ENCODE results near the gene UBXN2A.

The UBXN2A gene

DNA sequence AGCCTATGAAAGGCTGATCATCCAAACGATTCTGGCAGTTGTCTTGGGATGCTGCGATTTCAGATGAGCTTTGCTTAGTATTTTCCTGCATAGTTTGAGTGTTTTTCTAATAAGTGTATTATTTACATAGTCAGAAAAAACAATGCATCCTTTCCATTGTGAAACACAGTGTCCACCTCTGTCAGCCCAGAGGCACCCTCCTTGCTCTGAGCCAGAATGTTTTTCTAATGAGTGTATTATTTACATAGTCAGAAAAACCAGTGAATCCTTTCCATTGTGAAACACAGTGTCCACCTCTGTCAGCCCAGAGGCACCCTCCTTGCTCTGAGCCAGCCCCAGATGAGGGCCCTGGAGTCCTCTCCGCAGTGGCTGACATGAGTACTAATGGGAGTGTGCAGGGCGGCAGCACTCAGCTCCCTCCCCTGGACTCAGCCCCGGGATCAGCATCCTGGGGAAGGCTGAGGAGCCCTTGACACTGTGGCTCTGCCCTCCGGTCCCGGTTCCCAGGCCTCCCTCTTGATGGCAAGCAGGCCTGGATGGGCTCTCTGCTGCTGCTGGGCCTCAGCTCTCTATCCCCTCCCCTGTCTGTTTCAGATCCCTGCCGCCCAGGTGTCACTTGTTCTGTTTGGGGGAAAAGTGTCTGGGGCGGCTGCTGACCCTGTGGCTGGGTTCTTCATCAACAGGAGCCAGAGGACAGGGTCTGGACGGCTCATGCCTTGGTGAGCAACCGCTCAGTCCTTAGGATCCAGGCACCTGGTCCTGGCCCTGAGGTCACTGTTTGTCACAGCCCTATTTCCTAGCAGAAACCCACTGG lies 75.5 kb downstream of the UBXN2A start:
- no peak for DNase-seq

DNA sequence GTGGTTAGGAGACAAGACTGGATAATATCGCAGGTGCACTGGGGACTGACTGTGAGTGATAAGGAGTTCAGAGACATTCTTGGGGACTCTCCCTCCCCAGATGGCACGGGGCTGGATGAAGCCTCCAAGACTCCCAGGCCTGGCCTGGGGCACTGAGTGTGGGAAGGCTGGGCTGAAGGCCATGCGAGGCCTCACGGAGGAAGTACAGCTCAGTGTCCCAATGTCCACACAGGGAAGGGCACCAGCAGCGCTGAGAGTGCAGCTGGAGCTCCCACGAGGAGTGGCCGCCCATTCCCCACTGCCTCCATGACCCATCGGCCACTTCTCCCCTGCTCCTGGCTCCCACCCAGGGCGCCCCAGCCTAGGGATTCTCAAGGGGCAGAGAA lies 76.1 kb downstream of the UBXN2A start:
- no peak for DNase-seq

DNA sequence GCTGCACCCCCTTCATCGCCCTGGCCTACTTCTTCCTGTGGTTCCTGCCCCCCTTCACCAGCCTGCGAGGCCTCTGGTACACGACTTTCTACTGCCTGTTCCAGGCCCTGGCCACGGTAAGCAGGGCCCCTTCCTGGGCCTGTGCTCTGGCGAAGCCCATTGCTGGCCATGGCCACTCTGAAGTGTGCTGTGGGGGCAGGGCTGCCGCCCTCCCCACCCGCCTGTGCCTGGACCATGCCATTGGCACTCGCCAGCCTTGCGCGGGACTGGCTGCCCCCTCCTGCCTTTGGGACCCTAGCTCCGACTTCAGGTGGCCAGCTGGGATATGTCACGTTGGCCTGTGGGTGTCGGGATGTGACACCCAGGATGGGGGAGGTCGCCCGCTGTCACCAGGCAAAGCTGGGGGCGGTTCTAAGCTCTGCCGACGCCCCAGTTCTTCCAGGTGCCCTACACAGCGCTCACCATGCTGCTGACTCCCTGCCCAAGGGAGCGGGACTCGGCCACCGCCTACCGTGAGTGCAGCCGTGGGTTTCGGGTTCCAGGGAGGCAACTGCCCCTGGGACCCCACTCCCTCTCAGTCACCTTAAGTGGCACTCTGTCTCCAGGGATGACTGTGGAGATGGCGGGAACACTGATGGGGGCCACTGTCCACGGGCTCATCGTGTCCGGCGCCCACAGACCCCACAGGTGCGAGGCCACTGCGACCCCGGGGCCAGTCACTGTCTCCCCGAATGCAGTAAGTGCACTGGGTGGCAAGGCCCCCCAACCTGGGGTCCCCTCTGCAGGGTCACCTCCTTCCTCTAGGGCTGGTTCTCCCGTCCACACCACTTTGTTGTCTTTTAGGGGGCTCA lies 76.8 kb downstream of the UBXN2A start:
- DNase-seq = no peak

DNA sequence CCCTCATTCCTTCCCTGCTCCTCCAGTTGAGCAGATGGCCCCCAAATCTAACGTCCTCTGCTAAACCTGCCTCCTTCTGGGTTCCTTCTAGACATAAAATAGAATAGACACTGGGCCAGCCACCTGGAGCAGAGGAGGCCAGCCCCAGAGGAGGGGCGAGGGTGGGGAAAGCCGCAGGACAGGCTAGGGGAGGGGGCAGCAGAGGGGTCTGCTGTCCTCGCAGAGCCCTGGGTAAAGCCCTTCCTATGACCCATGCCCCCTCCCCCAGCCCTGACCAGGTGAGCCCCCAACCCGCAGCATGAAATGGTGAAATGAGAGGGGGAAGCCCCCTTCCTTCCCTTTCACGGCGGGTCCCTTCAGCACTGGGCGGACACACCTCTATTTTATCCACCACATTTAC lies 77.4 kb downstream of the UBXN2A start:
- no peak for DNase-seq

DNA sequence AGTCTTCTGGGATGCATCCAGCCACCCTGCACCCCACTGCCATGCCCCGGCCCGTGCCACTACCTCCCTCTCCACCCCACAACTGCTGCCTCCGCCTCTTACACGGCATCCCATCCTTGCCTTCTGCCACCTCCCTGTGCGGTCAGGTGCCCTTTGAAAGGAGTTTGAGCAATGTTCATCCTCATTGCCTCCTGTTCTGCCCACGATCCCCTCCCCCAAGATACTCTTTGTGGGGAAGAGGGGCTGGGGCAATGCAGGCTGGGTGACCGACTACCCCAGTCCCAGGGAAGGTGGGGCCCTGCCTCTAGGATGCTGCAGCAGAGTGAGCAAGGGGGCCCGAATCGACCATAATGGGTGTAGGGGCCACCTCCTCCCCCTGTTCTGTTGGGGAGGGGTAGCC lies 78.0 kb downstream of the UBXN2A start:
- no peak for DNase-seq

DNA sequence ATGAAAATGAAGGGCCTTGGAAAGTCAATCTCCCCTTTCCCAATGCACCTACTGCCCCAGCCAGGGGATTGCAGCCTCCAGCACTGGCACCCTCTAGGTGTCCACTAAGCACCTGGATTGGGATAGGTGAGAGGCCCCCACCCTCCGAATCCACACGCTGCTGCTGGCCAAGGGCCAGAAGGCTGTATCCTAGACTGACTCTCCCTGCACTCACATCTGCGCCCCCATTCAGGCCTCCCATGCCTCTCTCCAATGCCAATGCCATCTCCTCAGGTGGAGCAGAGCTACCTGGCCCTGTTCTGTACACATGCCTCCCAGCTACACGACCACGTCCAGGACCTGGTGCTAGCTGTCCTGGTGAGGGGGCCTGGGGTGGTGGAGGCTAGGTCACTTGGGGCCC lies 79.5 kb downstream of the UBXN2A start:
- no peak for DNase-seq

DNA sequence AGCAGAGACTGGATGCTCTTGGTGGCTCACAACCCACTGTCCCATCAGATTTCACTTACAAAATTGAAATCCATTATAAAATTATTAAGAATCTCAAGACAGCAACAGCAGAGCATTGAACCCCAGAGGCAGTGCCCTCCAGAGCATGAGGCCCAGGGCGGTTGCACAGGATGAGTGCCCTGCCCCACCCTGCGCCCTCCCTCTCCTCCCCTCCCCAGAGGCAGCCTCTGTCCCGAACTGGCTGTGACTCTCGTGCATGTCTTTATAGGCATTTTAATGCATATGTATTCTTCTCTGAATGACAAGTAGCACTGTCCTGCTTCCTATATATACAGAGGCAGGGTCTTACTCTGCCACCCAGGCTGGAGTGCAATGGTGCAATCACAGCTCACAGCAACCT lies 80.0 kb downstream of the UBXN2A start:
- no peak for DNase-seq

DNA sequence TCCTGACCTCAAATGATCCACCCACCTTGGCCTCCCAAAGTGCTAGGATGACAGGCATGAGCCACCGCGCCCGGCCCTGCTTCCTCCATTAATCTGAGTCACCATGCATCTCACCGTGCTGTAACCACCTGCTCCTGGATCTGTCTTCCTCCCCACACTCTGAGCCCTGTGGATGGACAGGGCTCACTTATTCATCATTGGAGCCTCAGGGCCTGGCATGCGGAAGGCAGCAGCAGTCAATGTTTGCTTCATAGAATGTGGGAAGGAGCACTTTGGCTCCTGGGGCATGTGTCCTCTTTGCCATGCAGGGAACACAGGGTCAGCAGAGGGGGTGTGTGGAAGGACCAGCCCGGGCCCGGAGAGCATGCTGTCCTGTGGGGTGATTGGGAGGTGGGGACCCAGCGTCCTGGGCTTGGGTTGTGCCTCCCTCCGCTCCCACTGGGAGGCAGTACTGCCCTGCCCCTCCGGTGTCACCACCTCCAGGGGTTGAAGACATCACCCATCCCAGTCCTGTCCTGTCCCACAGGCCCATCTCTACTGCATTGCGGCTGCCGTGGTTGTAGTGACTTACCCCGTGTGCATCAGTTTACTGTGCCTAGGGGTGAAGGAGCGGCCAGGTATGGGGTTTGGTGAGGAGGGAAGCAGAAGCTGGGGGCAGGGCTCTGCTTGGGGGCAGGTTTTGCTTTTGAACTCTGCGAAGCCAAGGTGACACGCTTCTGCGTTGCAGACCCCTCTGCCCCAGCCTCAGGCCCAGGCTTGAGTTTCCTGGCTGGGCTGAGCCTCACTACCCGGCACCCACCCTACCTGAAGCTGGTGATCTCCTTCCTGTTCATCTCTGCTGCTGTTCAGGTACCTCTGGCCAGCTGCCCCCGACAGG lies 81.1 kb downstream of the UBXN2A start:
- DNase-seq = peak; percentile 58

DNA sequence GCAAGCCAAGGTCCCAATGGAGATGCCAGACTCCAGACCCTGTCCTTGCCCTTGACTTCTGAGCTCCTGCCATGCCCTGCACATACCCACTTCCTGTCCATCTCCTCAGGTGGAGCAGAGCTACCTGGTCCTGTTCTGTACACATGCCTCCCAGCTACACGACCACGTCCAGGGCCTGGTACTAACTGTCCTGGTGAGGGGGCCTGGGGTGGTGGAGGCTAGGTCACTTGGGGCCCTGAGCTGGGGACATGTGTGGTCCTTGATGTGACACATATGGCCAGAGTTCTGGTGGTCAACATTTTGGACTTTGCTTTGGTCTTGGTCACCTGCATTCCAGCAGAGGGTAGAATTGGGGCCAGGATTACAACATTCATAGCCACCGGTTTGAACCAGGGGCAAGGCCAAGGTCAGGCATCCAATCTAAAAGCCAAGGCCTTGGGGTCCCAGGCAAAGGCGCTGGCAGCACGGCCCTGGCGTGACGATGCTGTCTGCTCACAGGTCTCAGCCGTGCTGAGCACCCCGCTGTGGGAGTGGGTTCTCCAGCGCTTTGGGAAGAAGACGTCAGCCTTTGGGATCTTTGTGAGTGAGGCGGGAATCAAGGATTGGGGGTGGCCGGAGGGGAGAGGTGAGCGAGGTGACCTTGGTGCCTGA lies 82.2 kb downstream of the UBXN2A start:
- DNase-seq = no peak

DNA sequence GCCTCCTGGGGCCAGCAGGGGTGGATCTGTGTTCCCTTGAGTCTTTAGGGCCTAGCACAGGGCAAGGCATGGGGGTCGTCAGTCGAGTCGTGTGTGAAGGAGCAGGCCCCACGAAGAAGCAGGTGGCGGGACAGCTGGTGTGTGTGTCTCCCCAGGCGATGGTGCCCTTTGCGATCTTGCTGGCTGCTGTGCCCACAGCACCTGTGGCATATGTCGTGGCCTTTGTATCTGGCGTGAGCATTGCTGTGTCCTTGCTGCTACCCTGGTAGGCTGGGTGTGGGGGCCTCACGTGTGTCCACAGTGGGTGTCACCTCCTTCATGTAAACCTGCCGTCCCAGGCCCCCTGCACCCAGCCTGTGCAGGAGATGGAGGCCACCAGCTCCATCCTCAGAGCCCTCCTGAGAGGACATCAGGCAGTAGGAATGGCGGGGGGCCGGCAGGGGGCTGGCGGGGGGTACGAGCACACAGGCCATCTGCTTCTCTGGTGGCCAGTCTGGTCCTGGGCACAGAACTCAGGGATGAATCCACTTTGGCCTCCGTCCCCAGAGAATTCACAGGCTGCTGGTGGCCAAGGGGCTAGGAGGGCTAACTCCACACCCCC lies 82.8 kb downstream of the UBXN2A start:
- no peak for DNase-seq

DNA sequence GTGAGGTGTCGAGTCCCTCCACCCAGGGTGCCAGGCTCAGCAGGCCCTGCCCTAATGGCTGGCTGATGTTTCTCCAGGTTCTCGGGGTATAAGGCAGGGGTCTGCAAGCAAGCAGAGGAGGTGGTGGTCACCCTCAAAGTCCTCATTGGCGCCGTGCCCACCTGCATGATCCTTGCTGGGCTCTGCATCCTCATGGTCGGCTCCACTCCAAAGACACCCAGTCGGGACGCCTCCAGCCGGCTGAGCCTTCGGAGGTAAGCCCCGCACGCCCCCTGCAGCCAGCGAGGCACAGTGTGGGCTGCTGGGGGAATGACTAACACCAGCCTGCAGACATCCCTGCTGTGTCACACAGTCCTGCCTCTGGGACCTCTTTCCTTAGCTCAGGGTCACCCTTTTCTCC lies 83.8 kb downstream of the UBXN2A start:
- DNase-seq = no peak

DNA sequence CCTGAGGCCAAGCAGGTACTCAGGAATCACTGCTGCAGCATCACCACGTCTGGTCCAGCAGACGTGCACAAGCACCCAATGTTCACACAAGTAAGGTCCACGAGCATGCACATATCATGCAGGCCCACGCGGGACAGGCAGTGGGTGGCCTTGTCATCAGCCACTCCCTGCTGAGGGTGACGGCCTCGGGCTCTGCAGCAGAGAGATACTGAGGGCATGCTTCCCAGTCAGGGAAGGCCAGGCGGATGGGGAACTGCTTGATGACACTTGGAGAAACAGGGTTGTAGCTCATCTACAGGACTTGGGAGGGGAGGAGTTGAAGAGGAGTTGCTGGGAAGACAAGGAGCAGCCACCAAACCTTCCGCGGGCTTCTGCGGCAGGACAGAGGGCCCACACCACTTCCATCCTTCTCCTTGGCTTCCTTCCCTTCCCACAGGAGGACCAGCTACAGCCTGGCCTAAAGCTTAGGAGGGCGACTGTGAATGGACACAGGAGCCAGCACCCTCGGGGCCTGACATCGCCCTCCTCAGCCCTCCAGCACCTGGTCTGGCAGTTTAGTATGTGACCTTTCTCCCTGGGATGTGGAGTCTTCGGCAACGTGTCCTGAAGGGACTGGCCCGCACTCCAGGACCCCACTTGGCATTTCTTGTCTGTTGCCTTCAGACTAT lies 84.9 kb downstream of the UBXN2A start:
- no peak for DNase-seq

DNA sequence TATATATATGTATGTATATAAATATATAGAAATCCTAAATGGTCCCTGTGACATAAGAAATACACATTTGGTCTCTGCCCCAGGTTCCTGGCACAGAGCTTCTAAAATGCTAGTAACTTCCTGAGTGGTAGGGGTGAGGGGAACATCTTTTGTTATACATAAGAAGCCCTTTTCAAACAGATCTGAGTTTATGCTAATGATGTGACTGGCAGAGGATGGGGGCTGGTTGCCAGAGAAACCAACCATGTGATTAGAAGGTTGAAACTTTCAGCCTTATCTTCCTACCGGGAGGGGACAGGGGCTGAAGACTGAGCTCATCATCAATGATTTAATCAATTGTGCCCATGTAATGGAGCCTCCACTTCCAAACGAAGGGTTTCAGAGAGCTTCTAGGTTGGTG lies 86.0 kb downstream of the UBXN2A start:
- no peak for DNase-seq

DNA sequence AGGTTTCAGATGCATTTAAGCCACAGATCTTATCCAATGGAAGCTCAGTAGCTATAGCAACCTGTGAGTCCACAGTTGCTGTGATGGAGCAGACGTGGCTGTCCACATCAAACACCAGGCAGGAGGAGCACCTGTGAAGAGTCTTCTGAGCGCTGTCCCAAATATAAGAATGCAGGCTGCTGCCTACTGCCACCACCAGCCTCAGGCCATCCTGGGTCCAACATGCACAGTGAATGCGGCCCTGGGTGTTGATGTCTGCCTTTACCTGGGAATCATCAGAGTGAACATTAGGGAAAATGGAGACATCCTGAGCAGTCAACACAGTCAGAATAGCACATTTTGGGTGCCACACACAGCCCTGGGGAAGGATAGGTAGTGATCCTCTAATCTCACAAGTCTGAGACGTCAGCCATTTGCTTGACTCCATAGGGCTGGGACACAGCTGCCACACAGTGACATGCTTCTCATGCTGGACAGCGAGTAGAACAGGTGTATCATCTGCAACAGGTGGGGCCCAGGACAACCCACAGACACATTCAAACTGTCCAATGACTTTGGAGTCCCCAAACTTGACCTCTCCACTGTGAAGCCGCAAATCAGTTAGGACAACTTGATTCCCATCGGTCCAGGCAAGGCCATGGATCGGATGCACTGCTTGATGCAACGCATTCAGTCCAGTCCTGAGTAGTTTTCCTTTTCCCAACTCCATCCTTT lies 98.7 kb downstream of the UBXN2A start:
- no peak for DNase-seq

DNA sequence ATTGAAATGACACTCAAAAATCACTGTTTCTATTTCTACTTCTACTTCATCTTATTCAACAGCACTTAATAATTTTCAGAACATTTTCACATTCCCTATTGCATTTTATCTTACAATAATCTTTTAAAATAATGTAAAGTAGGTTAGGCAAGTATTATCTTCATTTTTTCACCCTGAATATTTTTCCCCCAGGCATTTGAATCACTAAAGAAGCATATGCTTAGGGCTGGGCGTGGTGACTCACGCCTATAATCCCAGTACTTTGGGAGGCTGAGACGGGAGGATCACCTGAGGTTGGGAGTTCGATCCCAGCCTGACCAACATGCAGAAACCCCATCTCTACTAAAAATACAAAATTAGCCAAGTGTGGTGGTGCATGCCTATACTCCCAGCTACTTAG lies 100.2 kb downstream of the UBXN2A start:
- no peak for DNase-seq

DNA sequence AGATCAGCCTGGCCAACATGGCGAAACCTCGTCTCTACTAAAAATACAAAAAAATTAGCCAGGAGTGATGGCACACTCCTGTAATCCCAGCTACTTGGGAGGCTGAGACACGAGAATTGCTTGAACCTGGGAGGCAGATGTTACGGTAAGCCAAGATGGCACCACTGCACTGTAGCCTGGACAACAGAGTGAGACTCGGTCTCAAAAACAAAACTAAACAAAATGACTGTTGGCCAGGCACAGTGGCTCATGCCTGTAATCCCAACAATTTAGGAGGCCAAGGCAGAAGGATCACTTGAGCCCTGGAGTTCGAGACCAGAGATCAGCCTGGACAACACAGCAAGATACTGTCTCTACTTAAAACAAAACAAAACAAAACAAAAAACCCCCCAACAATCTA lies 102.9 kb downstream of the UBXN2A start:
- DNase-seq = peak; percentile 26

DNA sequence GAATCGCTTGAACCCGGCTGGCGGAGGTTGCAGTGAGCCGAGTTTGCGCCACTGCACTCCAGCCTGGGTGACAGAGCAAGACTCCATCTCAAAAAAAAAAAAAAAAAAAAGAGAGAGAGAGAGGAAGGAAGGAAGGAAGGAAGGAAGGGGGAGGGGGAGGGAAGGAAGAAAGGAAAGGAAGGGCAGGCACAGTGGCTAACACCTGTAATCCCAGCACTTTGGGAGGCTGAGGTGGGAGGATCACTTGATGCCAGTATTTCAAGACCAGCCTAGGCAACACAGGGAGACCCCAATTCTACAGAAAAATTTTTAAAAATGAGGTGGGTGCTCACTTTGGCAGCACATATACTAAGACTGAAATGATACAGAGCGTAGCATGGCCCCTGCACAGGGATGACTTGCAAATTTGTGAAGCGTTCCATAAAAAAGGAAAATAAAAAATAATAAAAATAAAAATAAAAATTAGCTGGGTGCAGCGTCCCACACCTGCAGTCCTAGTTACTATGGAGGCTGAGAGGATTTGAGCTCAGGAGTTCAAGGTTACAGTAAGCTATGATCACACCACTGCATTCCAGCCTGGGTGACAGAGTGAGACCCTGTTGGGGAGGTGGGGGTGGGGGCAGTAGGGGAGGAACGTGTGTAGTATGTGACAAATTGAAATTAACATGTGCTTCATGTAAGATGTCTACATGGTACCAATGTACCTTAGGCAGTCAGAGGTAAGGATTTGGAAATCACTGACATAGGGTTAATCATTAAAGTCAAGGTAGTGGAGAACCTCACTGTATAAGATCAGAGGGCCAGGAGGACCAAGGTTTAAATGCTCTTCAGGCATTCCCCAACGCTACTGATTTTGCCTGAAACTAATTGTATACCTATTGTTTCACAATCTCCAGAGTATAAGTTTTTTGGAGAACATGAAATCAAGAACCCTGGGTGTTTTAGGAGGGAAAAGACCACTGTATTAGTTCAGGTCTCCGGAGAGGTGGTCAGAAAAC lies 105.5 kb downstream of the UBXN2A start:
- no peak for DNase-seq

DNA sequence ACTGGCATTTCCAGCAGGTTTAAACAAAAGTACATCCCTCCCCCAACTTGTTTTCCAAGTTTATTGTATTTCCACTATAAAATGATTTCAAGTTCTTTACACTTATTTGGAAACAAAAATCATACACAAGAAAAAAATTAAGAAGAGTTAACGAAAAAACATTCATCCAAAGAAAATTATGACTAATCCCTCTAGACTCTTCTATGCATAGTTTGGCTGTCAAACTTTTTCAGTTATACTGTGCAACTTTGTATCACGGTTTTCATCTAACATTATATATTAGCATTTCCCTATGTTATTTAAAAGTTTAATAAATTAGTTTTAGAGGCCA lies 106.3 kb downstream of the UBXN2A start:
- no peak for DNase-seq

DNA sequence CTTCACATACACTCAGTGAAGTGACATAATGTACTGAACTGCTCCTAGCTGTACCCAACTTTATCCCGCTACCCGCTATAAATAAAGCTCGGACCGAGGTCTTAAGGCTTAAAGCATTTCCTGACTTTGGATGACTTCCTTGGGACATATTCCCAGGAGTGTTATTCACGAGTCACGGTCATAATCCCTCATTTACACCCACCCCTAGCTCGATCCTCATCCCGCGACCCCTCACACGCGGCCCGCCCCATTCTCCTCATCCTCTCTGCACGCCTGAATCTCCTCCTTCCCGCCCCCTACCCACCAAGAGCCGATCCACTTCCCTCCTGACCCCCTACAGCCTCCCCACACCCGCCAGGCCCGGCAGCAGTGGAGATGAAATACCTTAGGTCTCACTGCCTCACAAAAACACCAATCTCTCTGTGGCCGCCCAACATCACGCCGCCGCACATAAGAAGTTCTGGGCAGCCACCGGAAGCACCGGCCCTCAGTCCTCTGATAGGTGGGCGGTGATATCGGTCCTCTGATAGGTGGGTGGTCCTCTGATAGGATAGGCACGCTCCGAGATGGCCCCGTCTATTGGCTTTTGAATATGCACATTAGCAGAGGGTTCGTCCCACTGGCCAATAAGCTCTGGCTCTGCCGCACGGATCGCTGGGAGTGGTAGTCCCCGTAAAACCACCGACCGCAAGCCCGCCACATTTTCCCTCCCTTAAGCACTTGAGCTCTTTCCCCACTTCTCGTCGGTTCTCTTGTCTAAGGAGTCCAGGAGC lies 106.9 kb downstream of the UBXN2A start, which contains the start of gene WDCP:
TSS of gene WDCP (minus strand) at position 462 of the 773 bp plus-strand sequence. CDS start 7,897 bp downstream, outside the sequence.
- DNase-seq = peak; percentile 100
